K562 (cell line): ENCODE results near the gene CDIPT. TPM values are rescaled to one million over a fixed set of nuclear protein-coding genes. Genes with fewer than 3 reads are reported as not detected.

ENCODE experiments used
- FOXJ2 ChIP-seq: fragments of 200-800 bp; sonication (Bioruptor generic); IDR thresholded peaks from 2 replicates; pipeline ENCODE4 v1.6.1; 2016; ENCODE audit warnings: missing genetic modification characterization, missing compliant biosample characterization
- FOXK2 ChIP-seq, 2 experiments: fragments of 450-650 bp; IDR thresholded peaks in 1 of 2; conservative IDR thresholded peaks in 1 of 2; 2 replicates each; pipeline ENCODE4 v1.6.1; 2016; ENCODE audit warnings: low read depth in 2 of 2, mild to moderate bottlenecking in 1 of 2
- TCF3 ChIP-seq: sonication (generic); formaldehyde crosslinking; IDR thresholded peaks from 2 replicates; pipeline ENCODE4 v1.4.0; 2020; ENCODE audit warnings: mild to moderate bottlenecking, missing genetic modification reagents
- ZNF174 ChIP-seq: fragments of 250-450 bp; sonication (Bioruptor Pico); IDR thresholded peaks from 2 replicates; pipeline ENCODE4 v1.4.0; 2020; ENCODE audit warnings: mild to moderate bottlenecking
- ZNF239 ChIP-seq: fragments of 250-450 bp; sonication (Bioruptor Pico); IDR thresholded peaks from 2 replicates; pipeline ENCODE4 v1.4.0; 2020; ENCODE audit warnings: mild to moderate bottlenecking
- polyA plus RNA-seq, 8 experiments: library from polyadenylated mRNA; depleted of rRNA in 4 of 8; stranded (reverse) in 5 of 8; unstranded in 3 of 8; fragments of >200 nt; fragmentation: Nextera tagmentation in 2 of 8; fragmentation: Illumina TruSeq in 1 of 8; extraction: Ambion mirVana in 2 of 8; extraction: Trizol in 1 of 8; gene quantifications; 2 replicates each; pipeline versions ENCODE4 v1.2.1 to v1.2.3, GENCODE V29; 2011 to 2014; ENCODE audit warnings: inconsistent platforms in 1 of 8, missing spikeins in 1 of 8
- total RNA-seq, 7 experiments: library from RNA; depleted of rRNA in 6 of 7; stranded (reverse); fragments of >200 nt in 6 of 7; fragmentation: Illumina TruSeq in 2 of 7; extraction: Trizol in 2 of 7; gene quantifications; 2 replicates each; pipeline versions ENCODE4 v1.2.1 to v1.2.3, GENCODE V29; 2011 to 2021; ENCODE audit warnings: low replicate concordance in 1 of 7
- TF ChIP-seq, protein P1 (sequence below), 2 experiments: fragments of 450-650 bp in 1 of 2; sonication (generic) in 1 of 2; formaldehyde crosslinking in 1 of 2; IDR thresholded peaks; 2 replicates each; pipeline versions ENCODE4 v1.7.1 to v1.9.0; 2016 to 2022; ENCODE audit warnings: inconsistent platforms in 1 of 2, mild to moderate bottlenecking in 1 of 2, missing genetic modification reagents in 1 of 2
- TF ChIP-seq, protein P2 (sequence below): sonication (generic); IDR thresholded peaks from 2 replicates; pipeline ENCODE4 v1.6.1; 2016
- TF ChIP-seq, protein P3 (sequence below): fragments of 200-800 bp; sonication (Bioruptor generic); IDR thresholded peaks from 2 replicates; pipeline ENCODE4 v1.6.1; 2016; ENCODE audit warnings: missing genetic modification characterization, missing compliant biosample characterization
- TF ChIP-seq, protein P4 (sequence below): fragments of 450-650 bp; IDR thresholded peaks from 2 replicates; pipeline ENCODE4 v1.6.1; 2017; ENCODE audit warnings: mild to moderate bottlenecking, moderate library complexity

The CDIPT gene
- total and polyA plus RNA-seq, 9 of the 15 experiments (the other 6 are each of a cell fraction or from before 2014, with no cell fraction given), result 1.3 to 37.0 (median 23.0) TPM

DNA sequence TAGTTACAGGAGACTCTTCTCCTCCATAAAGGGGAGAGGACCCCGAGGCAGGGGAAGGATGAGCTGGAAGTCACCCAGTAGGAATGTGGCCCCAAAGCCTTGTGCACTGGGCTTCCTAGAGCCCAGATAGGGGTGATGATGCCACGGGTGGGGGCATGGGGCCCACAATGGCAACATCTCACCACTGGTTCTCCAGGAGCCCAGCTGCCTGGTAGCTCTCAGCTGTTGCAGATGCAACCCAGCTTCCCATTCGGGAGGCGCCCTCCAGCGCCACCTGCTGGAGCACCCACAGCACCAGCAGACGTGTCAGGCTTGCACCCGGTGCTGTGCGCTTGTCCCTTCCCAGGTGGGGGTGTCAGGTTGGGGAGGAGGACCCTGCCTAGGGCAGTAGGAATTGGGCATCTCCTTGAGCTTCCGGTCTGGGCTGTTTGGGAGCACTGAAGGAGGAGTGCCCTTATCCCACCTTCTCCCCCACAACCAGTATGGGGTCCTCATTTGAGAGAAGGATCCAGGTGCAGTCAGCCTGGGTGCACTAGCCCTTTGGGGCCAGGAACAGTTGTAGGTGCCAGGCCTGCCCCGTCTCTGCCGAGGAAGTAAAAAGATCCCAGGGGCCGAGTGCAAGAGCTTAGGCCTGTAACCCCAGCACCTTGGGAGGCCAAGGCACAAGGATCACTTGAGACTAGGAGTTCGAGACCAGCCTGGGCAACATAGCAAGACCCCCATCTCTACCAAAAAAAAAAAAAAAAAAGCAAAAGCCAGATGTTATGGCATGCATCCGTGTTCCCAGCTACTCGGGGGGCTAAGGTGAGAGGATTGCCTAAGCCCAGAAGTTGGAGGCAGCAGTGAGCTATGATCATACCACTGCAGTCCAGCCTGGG, 14.4 kb downstream of the CDIPT start (continued):
- TF ChIP-seq FOXK2 (conservative IDR thresholded peaks at IDR 0.05 in 1 of 2, IDR thresholded peaks at IDR 0.05 in 1 of 2; ENCODE audit: low read depth in 2 of 2) (no peak), TCF3 (CRISPR knock-in tag) (no peak), ZNF239 (CRISPR knock-in tag) (no peak), FOXJ2 (no peak), ZNF174 (CRISPR knock-in tag) (no peak)
- TF ChIP-seq, protein P1, sequence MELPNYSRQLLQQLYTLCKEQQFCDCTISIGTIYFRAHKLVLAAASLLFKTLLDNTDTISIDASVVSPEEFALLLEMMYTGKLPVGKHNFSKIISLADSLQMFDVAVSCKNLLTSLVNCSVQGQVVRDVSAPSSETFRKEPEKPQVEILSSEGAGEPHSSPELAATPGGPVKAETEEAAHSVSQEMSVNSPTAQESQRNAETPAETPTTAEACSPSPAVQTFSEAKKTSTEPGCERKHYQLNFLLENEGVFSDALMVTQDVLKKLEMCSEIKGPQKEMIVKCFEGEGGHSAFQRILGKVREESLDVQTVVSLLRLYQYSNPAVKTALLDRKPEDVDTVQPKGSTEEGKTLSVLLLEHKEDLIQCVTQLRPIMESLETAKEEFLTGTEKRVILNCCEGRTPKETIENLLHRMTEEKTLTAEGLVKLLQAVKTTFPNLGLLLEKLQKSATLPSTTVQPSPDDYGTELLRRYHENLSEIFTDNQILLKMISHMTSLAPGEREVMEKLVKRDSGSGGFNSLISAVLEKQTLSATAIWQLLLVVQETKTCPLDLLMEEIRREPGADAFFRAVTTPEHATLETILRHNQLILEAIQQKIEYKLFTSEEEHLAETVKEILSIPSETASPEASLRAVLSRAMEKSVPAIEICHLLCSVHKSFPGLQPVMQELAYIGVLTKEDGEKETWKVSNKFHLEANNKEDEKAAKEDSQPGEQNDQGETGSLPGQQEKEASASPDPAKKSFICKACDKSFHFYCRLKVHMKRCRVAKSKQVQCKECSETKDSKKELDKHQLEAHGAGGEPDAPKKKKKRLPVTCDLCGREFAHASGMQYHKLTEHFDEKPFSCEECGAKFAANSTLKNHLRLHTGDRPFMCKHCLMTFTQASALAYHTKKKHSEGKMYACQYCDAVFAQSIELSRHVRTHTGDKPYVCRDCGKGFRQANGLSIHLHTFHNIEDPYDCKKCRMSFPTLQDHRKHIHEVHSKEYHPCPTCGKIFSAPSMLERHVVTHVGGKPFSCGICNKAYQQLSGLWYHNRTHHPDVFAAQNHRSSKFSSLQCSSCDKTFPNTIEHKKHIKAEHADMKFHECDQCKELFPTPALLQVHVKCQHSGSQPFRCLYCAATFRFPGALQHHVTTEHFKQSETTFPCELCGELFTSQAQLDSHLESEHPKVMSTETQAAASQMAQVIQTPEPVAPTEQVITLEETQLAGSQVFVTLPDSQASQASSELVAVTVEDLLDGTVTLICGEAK (IDR thresholded peaks at IDR 0.05), result no peak
- TF ChIP-seq, protein P1 (CRISPR knock-in tag; IDR thresholded peaks at IDR 0.05), result no peak
- TF ChIP-seq, protein P2, sequence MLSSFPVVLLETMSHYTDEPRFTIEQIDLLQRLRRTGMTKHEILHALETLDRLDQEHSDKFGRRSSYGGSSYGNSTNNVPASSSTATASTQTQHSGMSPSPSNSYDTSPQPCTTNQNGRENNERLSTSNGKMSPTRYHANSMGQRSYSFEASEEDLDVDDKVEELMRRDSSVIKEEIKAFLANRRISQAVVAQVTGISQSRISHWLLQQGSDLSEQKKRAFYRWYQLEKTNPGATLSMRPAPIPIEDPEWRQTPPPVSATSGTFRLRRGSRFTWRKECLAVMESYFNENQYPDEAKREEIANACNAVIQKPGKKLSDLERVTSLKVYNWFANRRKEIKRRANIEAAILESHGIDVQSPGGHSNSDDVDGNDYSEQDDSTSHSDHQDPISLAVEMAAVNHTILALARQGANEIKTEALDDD, result no peak
- TF ChIP-seq, protein P3, sequence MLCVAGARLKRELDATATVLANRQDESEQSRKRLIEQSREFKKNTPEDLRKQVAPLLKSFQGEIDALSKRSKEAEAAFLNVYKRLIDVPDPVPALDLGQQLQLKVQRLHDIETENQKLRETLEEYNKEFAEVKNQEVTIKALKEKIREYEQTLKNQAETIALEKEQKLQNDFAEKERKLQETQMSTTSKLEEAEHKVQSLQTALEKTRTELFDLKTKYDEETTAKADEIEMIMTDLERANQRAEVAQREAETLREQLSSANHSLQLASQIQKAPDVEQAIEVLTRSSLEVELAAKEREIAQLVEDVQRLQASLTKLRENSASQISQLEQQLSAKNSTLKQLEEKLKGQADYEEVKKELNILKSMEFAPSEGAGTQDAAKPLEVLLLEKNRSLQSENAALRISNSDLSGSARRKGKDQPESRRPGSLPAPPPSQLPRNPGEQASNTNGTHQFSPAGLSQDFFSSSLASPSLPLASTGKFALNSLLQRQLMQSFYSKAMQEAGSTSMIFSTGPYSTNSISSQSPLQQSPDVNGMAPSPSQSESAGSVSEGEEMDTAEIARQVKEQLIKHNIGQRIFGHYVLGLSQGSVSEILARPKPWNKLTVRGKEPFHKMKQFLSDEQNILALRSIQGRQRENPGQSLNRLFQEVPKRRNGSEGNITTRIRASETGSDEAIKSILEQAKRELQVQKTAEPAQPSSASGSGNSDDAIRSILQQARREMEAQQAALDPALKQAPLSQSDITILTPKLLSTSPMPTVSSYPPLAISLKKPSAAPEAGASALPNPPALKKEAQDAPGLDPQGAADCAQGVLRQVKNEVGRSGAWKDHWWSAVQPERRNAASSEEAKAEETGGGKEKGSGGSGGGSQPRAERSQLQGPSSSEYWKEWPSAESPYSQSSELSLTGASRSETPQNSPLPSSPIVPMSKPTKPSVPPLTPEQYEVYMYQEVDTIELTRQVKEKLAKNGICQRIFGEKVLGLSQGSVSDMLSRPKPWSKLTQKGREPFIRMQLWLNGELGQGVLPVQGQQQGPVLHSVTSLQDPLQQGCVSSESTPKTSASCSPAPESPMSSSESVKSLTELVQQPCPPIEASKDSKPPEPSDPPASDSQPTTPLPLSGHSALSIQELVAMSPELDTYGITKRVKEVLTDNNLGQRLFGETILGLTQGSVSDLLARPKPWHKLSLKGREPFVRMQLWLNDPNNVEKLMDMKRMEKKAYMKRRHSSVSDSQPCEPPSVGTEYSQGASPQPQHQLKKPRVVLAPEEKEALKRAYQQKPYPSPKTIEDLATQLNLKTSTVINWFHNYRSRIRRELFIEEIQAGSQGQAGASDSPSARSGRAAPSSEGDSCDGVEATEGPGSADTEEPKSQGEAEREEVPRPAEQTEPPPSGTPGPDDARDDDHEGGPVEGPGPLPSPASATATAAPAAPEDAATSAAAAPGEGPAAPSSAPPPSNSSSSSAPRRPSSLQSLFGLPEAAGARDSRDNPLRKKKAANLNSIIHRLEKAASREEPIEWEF (CRISPR knock-in tag), result no peak
- TF ChIP-seq, protein P4, sequence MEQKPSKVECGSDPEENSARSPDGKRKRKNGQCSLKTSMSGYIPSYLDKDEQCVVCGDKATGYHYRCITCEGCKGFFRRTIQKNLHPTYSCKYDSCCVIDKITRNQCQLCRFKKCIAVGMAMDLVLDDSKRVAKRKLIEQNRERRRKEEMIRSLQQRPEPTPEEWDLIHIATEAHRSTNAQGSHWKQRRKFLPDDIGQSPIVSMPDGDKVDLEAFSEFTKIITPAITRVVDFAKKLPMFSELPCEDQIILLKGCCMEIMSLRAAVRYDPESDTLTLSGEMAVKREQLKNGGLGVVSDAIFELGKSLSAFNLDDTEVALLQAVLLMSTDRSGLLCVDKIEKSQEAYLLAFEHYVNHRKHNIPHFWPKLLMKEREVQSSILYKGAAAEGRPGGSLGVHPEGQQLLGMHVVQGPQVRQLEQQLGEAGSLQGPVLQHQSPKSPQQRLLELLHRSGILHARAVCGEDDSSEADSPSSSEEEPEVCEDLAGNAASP, result no peak
